ENCODE measurements around the gene RPS6KL1.

RPS6KL1 gene

GRCh38 chr14:74922752-74923401, at the start of gene RPS6KL1:
TSS of gene RPS6KL1 (minus strand) at chr14:74923260. CDS start at chr14:74921541, 1,719 bp downstream.
- peak; percentile 86 for DNase-seq

GRCh38 chr14:74968811-74969210, 45.8 kb upstream of the RPS6KL1 start:
- DNase-seq = no peak

GRCh38 chr14:74965486-74966153, 42.6 kb upstream of the RPS6KL1 start:
- DNase-seq = no peak

GRCh38 chr14:74964787-74965485, 41.9 kb upstream of the RPS6KL1 start:
- no peak for DNase-seq

GRCh38 chr14:74963705-74964271, 40.7 kb upstream of the RPS6KL1 start:
- DNase-seq = no peak

GRCh38 chr14:74963178-74963704, 40.2 kb upstream of the RPS6KL1 start:
- no peak for DNase-seq

- no peak for DNase-seq
Measured at GRCh38 chr14:74962493-74962892, 39.4 kb upstream of the RPS6KL1 start.

GRCh38 chr14:74962046-74962445, 39.0 kb upstream of the RPS6KL1 start:
- DNase-seq = no peak

GRCh38 chr14:74961238-74961911, 38.3 kb upstream of the RPS6KL1 start:
- DNase-seq = no peak

- no peak for DNase-seq
Measured at GRCh38 chr14:74960736-74961135, 37.7 kb upstream of the RPS6KL1 start.

GRCh38 chr14:74959596-74960180, 36.6 kb upstream of the RPS6KL1 start:
- no peak for DNase-seq

- no peak for DNase-seq
Measured at GRCh38 chr14:74956280-74957072, 33.4 kb upstream of the RPS6KL1 start.

GRCh38 chr14:74956027-74956279, 32.9 kb upstream of the RPS6KL1 start:
- no peak for DNase-seq

GRCh38 chr14:74955229-74956026, 32.4 kb upstream of the RPS6KL1 start, which contains the start of gene PGF:
TSS of gene PGF (minus strand) at chr14:74955597. CDS start at chr14:74955242, 355 bp downstream.
- peak; percentile 48 for DNase-seq

- no peak for DNase-seq
Measured at GRCh38 chr14:74954947-74955228, 31.8 kb upstream of the RPS6KL1 start.

GRCh38 chr14:74954232-74954946, 31.3 kb upstream of the RPS6KL1 start:
- DNase-seq = peak; percentile 17

GRCh38 chr14:74953686-74954085, 30.6 kb upstream of the RPS6KL1 start:
- no peak for DNase-seq

GRCh38 chr14:74952697-74953484, 29.8 kb upstream of the RPS6KL1 start:
- no peak for DNase-seq

GRCh38 chr14:74952180-74952665, 29.2 kb upstream of the RPS6KL1 start:
- no peak for DNase-seq
